Erythroblast (primary cell): Measurements from ENCODE around the gene ZDHHC21.

Source experiments
- DNase-seq, 2 experiments: peaks; one replicate each; lab custom pipeline; 2025; lab: John Stamatoyannopoulos, UW
- GATA1 ChIP-seq: IDR thresholded peaks from 2 replicates; pipeline ENCODE4 v1.6.1; 2011; ENCODE audit warnings: low read depth, mild to moderate bottlenecking, control low read depth, low read length, moderate library complexity
- POLR2A ChIP-seq: IDR thresholded peaks from 2 replicates; pipeline ENCODE4 v1.6.1; 2011; ENCODE audit warnings: mild to moderate bottlenecking, low read length

The ZDHHC21 gene

GRCh38 chr9:14662060-14662453, 31.2 kb downstream of the ZDHHC21 start:
- no peak for DNase-seq
- TF ChIP-seq POLR2A = no peak

- DNase-seq = peak; percentile 34 to 55
- TF ChIP-seq POLR2A (no peak), GATA1 (no peak)
These were observed 31.7 kb downstream of the ZDHHC21 start for GRCh38 chr9:14661421-14662059.

GRCh38 chr9:14660721-14661120, 32.5 kb downstream of the ZDHHC21 start:
- no peak for DNase-seq
- no peak for TF ChIP-seq GATA1
- TF ChIP-seq POLR2A = no peak

- DNase-seq = peak; percentile 3 to 9
- TF ChIP-seq GATA1 (no peak), POLR2A (no peak)
These were observed 38.3 kb downstream of the ZDHHC21 start for GRCh38 chr9:14654932-14655331.

- TF ChIP-seq GATA1 (no peak), POLR2A (no peak)
- DNase-seq = no peak
These were observed 39.7 kb downstream of the ZDHHC21 start for GRCh38 chr9:14653511-14653910.

GRCh38 chr9:14652729-14653377, 40.4 kb downstream of the ZDHHC21 start:
- TF ChIP-seq GATA1 (no peak), POLR2A (no peak)
- peak; percentile 10 to 35 for DNase-seq

- no peak for TF ChIP-seq GATA1
- no peak for TF ChIP-seq POLR2A
- DNase-seq = no peak
These were observed 42.6 kb downstream of the ZDHHC21 start for GRCh38 chr9:14650596-14650995.

- DNase-seq = no peak
- no peak for TF ChIP-seq GATA1
- TF ChIP-seq POLR2A = no peak
These were observed 47.6 kb downstream of the ZDHHC21 start for GRCh38 chr9:14645648-14646047.

GRCh38 chr9:14640967-14641366, 52.3 kb downstream of the ZDHHC21 start:
- TF ChIP-seq GATA1 = no peak
- TF ChIP-seq POLR2A = no peak

GRCh38 chr9:14640294-14640693, 52.9 kb downstream of the ZDHHC21 start:
- DNase-seq = no peak
- TF ChIP-seq POLR2A (no peak), GATA1 (no peak)

More at GRCh38 chr9:14640967-14641366, 52.3 kb downstream of the ZDHHC21 start:
- no peak for DNase-seq

GRCh38 chr9:14633906-14634565, 59.2 kb downstream of the ZDHHC21 start:
- DNase-seq = no peak
- TF ChIP-seq GATA1 = no peak
- no peak for TF ChIP-seq POLR2A

GRCh38 chr9:14633148-14633547, 60.1 kb downstream of the ZDHHC21 start:
- TF ChIP-seq GATA1 (no peak), POLR2A (no peak)
- DNase-seq = no peak

GRCh38 chr9:14627513-14627912, 65.7 kb downstream of the ZDHHC21 start:
- no peak for DNase-seq
- no peak for TF ChIP-seq POLR2A
- TF ChIP-seq GATA1 = no peak

GRCh38 chr9:14618836-14619420, 74.3 kb downstream of the ZDHHC21 start:
- TF ChIP-seq POLR2A (no peak), GATA1 (no peak)
- DNase-seq = no peak
